NCI-H226 (cell line): ENCODE data around the gene ENO4.

ENCODE experiments used
- DNase-seq: peaks from one replicate; pipeline ENCODE4 v3.0.0-alpha.2; 2015

Gene ENO4

DNA sequence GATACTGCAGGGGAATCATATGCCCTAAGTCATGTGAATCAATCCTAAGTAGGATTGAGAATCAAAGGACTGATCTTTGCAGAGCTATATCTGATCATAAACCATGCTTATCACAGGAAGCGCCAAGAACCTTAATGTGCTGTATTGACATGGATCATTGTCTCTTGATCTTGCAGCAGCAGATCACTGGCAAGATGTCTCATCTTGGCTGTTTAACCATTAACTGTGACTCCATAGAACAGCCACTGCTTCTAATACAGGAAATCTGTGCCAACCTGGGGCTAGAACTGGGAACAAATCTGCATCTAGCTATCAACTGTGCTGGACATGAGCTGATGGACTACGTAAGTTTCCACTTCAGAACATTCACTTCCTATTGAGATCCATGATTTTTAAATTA lies 21.6 kb downstream of the ENO4 start:
- no peak for DNase-seq

DNA sequence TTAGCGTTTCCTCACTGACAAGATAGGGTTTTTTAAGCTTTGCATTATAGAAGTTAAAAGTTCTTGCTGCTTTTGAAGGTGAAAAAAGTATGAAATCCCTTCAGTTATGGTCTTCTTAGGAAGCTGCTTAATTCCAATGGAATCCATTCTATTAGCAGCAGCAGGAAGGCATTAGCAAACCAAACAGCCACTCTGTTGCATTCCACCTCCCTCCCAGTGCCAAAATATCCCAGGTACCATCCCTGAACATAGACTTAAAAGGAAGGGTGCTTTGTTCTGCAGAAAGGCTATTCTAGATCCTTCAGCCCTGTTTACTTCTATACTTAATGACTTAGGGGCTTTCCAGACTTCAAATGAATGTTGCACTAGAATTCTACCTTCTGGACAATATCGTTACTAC lies 23.8 kb downstream of the ENO4 start:
- no peak for DNase-seq

DNA sequence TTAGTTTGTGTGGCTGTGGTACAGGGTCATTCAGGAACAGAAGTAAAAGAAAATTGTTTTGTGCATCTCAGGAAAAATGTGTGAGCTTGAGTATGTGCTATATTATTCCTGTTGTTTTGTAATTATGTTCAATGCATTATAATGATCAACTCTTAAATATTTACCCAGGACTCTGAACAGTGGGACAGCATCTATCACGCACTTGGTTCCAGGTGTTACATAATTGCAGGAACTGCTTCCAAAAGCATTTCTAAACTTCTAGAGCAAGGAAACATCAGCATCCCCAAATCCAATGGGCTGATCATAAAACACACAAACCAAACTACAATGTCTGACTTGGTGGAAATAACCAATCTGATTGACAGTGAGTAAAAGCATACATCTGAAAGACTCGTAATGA lies 26.6 kb downstream of the ENO4 start:
- no peak for DNase-seq

DNA sequence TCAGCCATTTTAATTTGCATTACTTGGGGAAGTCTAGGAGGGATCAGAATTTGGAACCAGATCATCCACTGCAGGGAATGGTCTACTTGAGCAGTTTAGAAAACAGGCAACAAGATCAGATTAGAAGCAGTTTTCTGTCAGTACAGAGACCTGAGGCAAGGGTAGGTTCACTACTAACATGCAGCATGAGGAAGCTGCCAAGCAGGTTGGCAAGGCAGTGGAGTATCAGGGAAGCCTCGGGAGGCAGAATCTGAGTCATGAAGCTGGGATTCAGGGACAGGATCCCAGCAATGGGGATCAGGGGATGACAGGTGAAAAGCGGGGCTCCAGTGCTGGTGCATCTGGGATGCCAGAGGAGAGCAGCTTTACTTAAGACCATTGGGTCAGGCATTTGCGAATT lies 28.1 kb downstream of the ENO4 start:
- no peak for DNase-seq

DNA sequence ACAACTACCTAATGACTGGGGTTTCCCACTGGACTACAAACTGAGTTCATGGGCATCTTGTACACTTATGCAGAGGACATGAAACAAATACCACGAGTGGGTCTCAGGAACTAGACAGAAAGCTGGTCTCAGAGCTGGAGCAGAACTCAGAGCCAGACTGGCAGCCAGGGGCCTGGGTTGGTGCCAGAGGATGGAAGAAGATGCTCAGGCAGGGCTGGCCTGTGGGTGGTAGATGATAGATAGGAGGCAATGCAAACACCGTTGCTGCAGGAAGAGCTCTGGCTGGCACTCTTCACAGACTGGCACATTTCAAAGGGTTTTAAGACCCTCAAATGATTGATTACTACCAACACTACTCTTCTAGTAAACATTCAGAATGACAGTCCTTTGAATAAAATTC lies 28.8 kb downstream of the ENO4 start:
- DNase-seq = no peak

DNA sequence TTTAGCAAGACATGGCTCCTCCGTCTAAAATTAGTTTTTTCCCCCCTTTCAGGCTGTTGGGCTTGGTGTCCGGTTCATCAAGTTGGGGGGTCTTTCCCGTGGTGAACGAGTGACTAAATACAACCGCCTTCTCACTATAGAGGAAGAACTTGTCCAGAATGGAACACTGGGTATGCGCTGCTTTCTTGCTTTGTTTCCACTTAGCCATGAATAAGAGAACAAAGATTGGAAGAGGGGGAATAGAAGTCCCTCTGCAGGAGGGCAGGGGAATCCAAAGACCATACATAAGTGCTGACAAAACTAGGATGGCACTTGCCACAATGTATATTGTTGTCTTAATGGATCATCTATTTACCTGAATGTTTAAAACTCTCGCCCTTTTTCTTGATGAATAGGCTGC lies 30.5 kb downstream of the ENO4 start:
- no peak for DNase-seq

DNA sequence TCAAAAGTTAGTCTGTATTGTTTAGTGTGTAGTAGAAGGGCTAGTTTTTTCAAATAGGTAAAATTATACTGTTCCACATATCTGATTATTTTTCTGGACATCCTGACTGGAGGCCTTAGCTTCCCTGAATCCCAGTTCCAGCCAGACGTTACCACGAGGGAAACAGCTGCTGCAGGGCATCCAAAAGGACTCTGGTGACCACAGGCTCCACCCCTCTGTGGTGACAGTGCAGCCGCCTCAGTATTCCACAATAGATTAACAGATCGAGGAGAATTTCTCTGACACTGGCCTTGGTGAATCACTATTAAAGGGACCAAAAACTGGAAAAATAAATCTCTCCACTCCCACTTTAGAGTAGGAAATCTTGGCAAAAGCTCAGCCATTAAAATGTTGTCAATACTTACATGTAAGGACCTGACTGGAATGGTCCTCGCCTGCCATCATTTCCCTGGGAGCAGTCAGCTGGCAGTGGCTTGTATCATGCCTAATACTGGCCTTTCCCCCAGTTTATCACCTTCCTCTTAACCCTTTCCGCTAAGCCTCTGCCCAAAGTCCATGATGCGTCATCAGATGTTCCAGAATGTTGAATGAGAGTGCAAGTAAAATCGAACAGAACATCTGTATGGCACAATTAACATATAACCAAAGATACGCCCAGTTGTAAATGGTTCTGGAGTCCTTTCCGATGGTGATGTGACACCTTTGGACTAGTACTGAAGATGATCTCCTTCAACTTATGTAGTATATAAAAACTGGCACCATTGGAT lies 31.6 kb downstream of the ENO4 start:
- DNase-seq = no peak

DNA sequence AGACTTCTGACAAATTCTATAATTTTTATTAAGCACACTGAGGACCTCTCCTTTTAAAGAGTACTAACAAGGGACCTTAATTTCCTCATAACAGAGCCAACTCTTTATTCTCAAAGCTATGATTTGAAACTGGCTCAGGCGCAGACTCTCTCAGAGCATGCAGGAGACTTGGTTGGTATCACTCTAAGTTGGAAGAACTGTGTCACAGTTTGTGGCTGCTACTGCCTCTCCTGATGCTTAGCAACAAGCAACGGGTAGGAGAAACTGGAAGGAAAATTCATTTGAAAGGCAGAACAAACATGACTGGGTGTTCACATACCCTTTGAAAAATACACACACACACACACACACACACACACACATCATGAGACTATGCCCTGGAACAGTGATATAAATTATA lies 33.3 kb downstream of the ENO4 start:
- DNase-seq = no peak

DNA sequence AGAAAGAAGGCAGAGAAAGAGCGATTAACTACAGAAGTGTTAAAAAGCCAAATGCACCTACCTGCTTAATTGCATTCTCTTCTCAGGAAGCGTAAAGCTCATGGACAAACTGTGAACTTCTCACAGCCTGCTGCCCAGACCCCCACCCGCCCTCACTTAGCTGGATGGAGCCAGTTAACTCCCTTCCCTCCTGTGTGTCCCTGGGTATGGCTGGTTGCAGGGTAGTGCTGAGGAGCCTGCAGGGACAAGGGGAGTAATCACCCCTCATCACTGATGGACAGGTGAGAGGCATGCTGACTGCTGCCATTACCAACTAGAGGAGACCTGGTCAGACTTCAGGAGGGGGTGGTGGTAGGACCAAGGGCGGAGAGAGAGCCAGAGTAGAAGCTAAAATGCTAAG lies 37.5 kb downstream of the ENO4 start:
- DNase-seq = no peak

DNA sequence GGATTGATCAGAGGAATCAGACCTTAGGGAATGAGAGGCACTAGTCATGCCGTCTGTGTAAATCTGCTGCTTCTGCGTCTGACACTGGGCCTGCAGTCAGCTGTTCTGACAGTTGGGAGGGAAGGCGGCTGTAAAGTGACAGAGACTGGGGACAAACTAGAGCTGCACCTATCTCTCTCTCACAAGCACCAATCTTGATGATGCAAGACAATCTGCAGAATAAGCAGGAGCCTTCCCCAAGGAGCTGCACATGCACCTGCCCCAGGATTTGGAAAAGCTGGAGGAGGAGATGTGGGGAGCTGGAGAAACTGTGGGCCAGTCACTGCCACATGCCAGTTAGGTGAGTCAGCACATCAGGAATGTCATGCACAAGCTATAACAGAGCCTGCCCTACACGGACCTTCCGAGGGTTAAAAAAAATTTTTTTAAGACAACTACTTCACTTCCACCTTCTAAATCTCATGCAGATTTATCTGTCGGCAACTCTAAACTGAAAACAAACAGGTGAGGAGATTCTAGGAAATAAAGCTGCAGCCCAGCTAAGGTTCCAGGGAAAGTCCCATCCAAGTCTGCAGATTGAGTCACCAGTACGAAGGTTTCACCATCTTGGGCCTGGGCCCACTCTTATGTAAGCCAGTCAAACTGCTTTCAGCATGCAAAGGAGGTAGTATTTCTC lies 39.2 kb downstream of the ENO4 start:
- peak; percentile 86 for DNase-seq

DNA sequence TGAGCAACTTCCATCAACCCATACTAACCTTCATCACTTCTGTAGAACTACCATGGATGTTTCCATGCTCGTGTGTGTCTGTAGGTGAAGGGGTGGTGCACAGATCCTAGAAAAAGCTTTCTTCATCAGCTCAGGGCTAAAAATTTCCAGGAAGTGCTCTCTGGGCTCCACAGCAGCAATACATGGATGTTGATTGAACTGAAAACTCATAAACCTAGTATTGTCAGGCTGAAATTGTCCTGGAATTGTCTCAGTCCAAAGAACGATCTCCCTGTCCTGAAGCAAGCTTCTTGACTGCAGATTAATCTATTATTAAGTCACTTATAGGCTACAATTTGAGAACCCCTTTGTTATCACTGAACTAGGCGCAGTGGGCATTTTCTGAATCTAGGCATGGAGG lies 39.8 kb downstream of the ENO4 start:
- DNase-seq = no peak

DNA sequence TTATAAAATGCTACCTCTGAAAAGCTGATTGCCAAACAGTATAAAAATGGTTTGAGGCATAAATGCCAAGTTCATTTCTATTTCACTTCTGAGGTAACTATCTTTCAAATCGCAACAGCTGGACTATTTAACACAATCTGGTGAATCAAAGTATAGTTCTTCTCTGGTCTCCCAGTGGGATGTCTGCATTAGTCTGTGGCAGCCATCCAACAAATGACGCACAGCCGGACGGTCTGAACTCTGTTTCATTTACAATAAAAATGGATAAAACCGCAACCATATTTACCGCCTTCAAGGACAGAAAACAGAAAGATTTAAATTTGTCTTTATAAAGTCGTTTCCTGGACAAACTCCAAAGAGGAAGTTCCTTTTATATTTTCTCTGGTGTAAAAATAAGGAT lies 41.9 kb downstream of the ENO4 start:
- no peak for DNase-seq

DNA sequence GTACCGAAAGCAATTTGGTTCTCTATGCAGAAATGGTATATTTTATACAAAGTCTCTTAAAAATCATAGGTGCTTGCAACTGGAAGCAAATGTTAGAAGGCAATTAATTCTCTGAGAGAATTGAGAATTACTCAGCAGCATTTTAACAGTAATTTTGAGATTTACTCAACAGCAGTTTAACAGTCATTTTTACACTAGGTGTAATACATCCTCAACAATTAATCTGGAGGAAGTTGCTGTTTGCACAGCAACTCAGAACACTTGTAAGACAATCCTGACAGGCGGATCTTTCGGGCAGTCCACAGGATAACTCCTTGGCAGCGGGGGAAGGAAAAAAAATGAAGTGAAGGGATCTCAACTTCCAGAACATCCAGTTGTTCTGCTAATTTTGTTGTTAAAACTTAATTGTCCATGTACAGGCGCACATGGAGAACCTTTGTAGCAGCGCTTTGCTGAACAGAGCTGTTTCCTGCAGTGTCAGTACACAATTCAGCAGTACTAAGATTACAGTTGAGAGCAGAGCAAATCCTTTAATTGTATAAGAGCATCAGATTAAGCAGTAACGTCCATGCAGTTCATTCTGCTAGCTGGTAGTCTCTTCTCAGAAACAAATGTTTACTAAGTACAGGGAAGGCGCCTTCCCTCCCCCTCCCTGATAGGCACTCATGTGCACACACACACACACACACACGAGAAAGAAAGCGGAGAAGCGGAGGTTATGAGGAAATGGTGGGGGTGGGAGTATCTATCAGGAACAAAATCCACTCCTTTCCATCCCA lies 43.8 kb downstream of the ENO4 start:
- DNase-seq = no peak

DNA sequence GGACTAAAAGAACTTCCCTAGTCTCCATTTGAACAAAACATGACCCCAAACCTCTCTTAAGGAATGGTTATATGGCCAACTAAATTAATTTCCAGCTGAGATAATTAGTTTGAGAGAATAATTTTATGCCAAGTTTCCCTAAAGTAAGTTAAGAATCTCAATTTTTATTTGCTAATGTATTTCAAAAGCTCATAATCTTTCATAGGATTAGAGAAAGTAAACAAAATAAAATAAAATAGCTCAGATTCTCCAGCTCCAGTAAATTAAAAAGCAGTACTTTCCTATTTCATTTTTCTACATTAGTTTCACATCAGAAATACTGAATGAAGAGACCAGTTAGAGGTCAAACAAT lies 44.4 kb downstream of the ENO4 start:
- DNase-seq = no peak

DNA sequence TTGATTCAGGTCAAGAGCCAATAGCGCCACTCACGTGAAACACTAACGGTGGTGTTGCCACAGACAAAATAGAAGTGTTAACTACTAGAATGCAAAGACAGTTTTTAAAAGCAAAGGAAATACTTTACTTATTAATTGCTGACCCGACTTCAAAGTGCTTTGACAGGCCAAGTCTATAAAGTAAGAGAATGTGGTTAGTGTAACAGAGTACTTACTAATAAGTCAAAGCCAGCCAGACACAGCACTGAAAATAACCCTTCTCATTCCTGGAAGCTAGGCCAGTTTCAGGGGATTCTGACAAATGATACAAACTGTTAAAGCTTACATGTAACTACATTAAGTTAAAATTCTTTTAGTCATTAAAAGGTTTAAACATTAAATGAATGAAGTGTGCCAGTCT lies 50.3 kb downstream of the ENO4 start:
- no peak for DNase-seq

DNA sequence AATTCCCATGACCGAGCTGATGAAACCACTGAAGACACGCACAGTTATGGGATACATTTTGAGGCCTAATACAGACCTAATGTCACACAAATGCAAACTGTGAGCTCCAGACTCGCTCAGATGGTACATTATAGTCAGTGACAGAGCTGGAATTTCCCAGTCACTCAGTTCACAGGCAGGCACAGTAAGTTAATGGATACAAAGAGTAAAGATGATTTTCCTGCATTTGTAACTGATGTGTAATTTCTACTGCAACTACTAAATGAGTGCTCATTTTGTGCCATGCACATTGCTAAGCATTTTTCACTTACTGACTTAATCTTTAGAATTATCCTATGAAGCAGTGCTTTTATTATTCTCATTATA lies 56.5 kb downstream of the ENO4 start:
- no peak for DNase-seq

DNA sequence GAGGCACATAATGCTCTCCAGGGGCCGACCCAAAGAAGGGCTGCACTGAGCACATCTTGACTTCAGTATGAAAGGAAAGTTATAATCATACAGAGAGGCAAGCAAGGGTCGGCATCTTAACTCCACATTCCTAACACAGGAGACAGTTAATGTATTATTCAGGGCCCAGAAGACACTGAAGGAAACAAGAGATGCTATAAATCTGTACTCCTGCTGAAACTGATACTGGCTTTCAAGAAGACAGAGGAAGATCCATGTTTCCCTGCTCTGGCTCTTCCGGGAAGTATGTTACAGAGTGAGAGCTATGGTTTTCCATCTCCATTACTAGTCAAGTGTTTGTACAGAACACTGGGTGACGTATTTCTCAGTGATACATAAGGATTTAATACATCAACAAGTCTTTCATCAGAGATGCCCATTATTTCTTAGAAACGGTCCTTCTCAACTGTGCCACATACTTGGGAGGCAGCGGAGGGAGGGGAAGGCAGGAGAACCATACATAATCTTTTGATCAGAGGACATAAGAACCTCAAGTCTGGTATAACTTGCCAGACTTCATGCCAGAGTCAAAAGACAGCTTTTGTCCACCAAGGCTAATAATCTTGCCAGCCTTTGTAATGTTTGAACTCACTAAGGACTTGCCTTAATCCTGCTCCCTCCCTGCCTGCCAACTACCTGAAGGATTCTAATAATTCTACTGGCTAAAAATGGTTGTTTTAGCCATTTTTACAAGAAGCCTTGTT lies 58.1 kb downstream of the ENO4 start:
- no peak for DNase-seq

DNA sequence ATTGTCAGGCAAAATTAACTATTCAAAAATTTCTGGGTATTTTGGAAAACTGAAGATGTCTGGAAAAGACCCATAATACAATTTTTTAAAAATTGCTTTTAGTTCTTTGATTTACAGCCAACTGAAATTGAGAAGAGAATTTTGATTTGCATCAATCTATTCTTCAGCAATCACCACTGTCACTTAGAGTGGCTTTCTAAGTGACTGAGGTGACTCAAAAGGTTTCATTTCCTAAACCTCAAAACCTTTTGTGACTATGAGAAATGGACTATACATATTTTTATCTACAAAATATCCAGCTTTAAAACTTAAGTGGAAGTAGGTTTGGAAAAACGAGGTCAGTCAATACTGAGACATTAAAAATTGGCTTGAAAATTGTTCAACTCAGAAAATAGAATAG lies 60.0 kb downstream of the ENO4 start:
- DNase-seq = no peak

DNA sequence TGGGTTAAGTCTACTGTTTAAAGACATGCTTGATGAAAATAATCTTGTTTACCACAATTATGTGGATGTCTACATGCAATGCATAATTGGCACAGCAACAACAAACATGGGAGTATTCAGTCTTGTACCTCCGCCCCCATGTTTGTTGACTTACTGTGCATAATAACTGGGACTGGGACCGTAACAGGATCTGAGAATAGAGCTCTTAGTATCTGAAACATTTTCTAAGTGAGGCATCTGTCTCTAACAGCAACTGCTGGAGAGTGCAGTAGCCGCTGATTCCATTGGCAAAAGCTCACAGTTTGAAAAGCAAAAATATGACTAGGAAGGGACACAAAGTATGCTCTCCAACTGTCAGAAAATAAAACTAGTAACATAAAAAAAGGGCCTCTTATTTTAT lies 61.6 kb downstream of the ENO4 start:
- no peak for DNase-seq

DNA sequence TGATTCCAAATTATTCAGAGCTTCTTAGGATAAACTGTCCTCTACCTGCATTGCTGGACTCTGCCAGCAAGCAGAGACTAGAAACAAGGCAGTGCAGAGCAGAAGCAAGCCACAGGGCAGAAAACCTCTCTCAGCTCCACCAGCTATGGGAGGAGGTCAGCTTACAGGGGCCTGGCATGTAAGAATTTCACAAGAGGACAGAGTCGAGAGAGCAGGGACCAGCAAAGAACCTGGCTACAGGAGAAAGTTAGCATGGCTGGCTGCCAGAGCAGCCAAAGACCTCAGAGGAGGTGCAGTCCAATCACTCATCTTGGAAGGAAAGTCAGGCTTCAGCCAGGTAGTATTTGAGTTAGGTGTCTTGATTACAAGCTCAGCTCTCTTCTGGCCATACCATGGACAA lies 62.9 kb downstream of the ENO4 start:
- DNase-seq = no peak

DNA sequence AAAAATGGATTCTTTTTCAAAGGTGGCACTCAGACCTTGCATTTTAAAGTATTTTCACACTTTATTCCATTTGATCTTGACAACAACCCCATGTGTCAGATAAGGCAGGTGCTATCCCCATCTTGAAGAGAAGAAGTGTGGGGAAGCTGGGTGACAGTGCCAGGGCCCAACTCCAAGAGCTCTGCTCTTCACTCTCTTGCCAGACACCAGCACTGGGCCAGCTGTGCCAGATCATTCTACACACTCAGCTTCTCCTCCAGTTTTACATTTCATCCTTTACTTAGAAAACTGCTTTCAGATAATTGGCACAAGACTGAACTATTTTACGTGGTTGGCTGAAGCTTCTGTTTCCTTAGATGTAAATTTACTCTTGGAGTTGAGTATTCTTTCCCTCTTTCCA lies 64.4 kb downstream of the ENO4 start:
- no peak for DNase-seq

DNA sequence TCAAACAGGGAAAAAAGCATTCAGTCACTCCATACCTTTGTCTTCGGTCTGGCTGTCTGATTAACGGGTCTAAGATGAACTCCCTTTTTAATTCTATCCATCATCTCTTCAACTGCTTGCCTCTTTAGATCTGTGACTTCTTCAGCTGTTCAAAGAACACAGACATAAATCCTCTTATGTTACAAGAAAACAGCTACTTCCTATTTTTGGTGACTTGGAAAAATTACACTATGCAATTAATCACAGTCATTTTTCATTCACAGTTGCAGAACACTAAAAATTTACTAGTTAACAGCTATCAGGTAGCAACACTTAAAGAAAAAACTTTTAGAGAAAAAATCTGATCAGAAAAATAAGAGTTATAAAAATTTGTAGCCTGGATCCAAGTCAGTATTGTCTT lies 66.0 kb downstream of the ENO4 start:
- no peak for DNase-seq

DNA sequence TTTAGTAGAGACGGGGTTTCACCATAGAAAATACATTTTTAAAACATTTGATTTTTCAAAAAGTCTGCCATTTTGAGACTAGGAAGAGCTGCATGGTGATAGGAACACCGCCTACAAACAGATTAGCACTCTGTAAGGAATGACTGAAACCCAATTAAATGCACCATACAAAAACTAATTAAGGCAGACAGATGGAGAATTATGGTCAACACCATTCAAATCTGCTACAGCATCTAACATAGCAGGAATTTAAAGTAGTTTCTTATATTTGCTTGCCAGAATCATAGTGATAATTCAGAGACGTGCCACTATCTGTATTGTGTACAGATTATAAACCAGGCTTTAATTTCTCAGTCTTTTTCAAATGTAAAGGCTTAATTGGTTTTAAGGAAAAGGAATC lies 68.2 kb downstream of the ENO4 start:
- no peak for DNase-seq

DNA sequence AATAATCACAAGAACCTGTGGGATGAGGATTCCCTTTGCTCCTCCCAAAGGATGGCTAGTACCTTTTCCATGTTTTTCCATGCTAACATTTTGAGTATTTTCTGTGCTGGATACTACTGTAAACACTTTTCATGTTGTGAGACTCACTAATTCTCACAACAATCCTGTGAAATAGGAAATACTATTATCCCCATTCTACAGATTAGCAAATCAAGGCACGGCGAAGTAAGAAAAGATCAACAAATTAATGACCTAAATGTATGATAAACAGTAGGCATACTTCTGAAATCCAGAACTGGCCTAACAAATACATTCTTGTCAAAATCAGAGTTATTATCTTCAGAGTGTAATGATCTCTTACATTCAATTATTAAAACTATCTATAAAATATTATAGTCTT lies 69.3 kb downstream of the ENO4 start:
- no peak for DNase-seq
